Fibroblast of lung (primary cell): ENCODE data around the gene MESP1. TPM values are rescaled to one million over a fixed set of nuclear protein-coding genes. Genes with fewer than 3 reads are reported as not detected.
A peak's percentile ranks its signal among the peaks of the same experiment; 100 is the strongest.

ENCODE experiments used
- DNase-seq, 2 donors: peaks; one replicate each; pipeline versions ENCODE4 v3.0.0 to v3.0.0-alpha.2; 2010; ENCODE audit warnings: low read depth in 2 of 2
- H2AFZ ChIP-seq: 2 replicates; pipeline ENCODE4 v1.5.1; 2012; ENCODE audit warnings: low read length, control low read depth, inconsistent platforms
- H3K27ac ChIP-seq: 2 replicates; pipeline ENCODE4 v1.5.1; 2011; ENCODE audit warnings: low read length, control low read depth; ENCODE audit not compliant: insufficient read depth
- H3K27me3 ChIP-seq: 2 replicates; pipeline ENCODE4 v1.5.1; 2011; ENCODE audit warnings: mild to moderate bottlenecking, low read length; ENCODE audit not compliant: control insufficient read depth, insufficient read depth
- H3K36me3 ChIP-seq: 2 replicates; pipeline ENCODE4 v1.5.1; 2011; ENCODE audit warnings: low read length; ENCODE audit not compliant: control insufficient read depth, insufficient read depth
- H3K4me1 ChIP-seq: 2 replicates; pipeline ENCODE4 v1.5.1; 2011; ENCODE audit warnings: low read length; ENCODE audit not compliant: control insufficient read depth, insufficient read depth; ENCODE audit errors: extremely low read depth
- H3K4me2 ChIP-seq: 2 replicates; pipeline ENCODE4 v1.5.1; 2011; ENCODE audit warnings: low read length, control low read depth; ENCODE audit not compliant: insufficient read depth; ENCODE audit errors: extremely low read depth
- H3K4me3 ChIP-seq, 4 experiments: fragments of 200-600 bp in 1 of 4; sonication (generic) in 1 of 4; replicated peaks in 1 of 4; 2 replicates each; pipeline ENCODE4 v1.5.1; 2011 to 2016; ENCODE audit warnings: low read length in 4 of 4, low read depth in 3 of 4, mild to moderate bottlenecking in 3 of 4, control low read depth in 2 of 4, inconsistent platforms in 1 of 4, mixed read lengths in 1 of 4; ENCODE audit not compliant: insufficient read depth in 1 of 4; ENCODE audit errors: control extremely low read depth in 1 of 4
- H3K79me2 ChIP-seq: 2 replicates; pipeline ENCODE4 v1.5.1; 2012; ENCODE audit warnings: mild to moderate bottlenecking, low read length, inconsistent platforms; ENCODE audit not compliant: control insufficient read depth, insufficient read depth
- H3K9ac ChIP-seq: 2 replicates; pipeline ENCODE4 v1.5.1; 2011; ENCODE audit warnings: mild to moderate bottlenecking, low read length, control low read depth; ENCODE audit not compliant: insufficient read depth
- H3K9me3 ChIP-seq: 2 replicates; pipeline ENCODE4 v1.5.1; 2012; ENCODE audit warnings: low read depth, low read length; ENCODE audit not compliant: control insufficient read depth, insufficient read depth
- H4K20me1 ChIP-seq: 2 replicates; pipeline ENCODE4 v1.5.1; 2011; ENCODE audit warnings: low read length; ENCODE audit not compliant: control insufficient read depth, insufficient read depth; ENCODE audit errors: extremely low read depth
- EZH2 ChIP-seq: IDR thresholded peaks from 2 replicates; pipeline ENCODE4 v1.5.1; 2012; ENCODE audit warnings: low read length, control low read depth, mild to moderate bottlenecking; ENCODE audit errors: missing control alignments
- polyA plus RNA-seq, 2 donors: library from polyadenylated mRNA; depleted of rRNA in 1 of 2; stranded (reverse) in 1 of 2; unstranded in 1 of 2; fragments of >200 nt; gene quantifications; 2 replicates each; pipeline ENCODE4 v1.2.1, GENCODE V29; 2011 to 2012; ENCODE audit warnings: missing spikeins in 1 of 2
- total RNA-seq: library from RNA; depleted of rRNA; stranded (reverse); fragments of >200 nt; gene quantifications from 2 replicates; pipeline ENCODE4 v1.2.1, GENCODE V29; 2014
- TF ChIP-seq, protein P1 (sequence below), 2 donors: IDR thresholded peaks in 1 of 2; conservative IDR thresholded peaks in 1 of 2; 1 replicate in 1 of 2; 2 replicates in 1 of 2; pipeline ENCODE4 v1.5.1; 2011 to 2012; ENCODE audit warnings: low read length in 2 of 2, control low read depth in 1 of 2, inconsistent platforms in 1 of 2, low read depth in 1 of 2, mild to moderate bottlenecking in 1 of 2

Gene MESP1
- total and polyA plus RNA-seq, 2 donors (not counting 1 experiment from before 2014, with no cell fraction given), result 1.3 TPM; not detected in 1

DNA sequence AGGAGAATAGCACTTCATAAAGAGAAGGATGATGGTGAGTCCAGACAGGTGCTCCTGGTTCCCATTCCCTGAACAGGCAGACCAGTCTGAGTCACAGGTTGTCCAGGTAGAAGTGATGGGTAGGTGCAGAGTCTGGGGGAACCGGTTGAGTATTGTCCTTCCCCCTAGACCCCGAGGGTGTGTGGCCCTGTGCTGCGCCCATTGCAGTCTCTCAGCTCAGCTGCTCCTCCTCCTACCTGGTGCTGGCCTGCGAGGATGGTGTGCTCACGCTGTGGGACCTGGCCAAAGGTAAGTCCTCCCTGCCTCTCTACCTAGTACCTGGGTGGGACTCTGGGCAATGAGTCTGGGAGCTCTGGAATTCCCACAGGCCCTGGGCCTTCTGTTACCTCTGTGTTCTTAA, 19.8 kb downstream of the MESP1 start:
- peaks cover 39% of the 10 kb centered on the region for H3K27me3 ChIP-seq
- no peaks in the 10 kb centered on the region for H3K4me1 ChIP-seq
- no peak for DNase-seq
- no peak overlapping the region for H3K4me3 ChIP-seq
- TF ChIP-seq, protein P1, sequence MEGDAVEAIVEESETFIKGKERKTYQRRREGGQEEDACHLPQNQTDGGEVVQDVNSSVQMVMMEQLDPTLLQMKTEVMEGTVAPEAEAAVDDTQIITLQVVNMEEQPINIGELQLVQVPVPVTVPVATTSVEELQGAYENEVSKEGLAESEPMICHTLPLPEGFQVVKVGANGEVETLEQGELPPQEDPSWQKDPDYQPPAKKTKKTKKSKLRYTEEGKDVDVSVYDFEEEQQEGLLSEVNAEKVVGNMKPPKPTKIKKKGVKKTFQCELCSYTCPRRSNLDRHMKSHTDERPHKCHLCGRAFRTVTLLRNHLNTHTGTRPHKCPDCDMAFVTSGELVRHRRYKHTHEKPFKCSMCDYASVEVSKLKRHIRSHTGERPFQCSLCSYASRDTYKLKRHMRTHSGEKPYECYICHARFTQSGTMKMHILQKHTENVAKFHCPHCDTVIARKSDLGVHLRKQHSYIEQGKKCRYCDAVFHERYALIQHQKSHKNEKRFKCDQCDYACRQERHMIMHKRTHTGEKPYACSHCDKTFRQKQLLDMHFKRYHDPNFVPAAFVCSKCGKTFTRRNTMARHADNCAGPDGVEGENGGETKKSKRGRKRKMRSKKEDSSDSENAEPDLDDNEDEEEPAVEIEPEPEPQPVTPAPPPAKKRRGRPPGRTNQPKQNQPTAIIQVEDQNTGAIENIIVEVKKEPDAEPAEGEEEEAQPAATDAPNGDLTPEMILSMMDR (conservative IDR thresholded peaks at IDR 0.05 in 1 of 2, IDR thresholded peaks at IDR 0.05 in 1 of 2; ENCODE audit: low read depth in 1 of 2, low read length in 2 of 2), result no peak
- H2AFZ ChIP-seq, result no peak overlapping the region
- H3K4me2 ChIP-seq, result no peak overlapping the region
- H3K9me3 ChIP-seq, result no peaks in the 10 kb centered on the region
- H3K36me3 ChIP-seq, result no peaks in the 10 kb centered on the region
- no peaks in the 10 kb centered on the region for H3K79me2 ChIP-seq
- H4K20me1 ChIP-seq, result no peaks in the 10 kb centered on the region
- no peak overlapping the region for H3K9ac ChIP-seq
- no peak overlapping the region for H3K27ac ChIP-seq

DNA sequence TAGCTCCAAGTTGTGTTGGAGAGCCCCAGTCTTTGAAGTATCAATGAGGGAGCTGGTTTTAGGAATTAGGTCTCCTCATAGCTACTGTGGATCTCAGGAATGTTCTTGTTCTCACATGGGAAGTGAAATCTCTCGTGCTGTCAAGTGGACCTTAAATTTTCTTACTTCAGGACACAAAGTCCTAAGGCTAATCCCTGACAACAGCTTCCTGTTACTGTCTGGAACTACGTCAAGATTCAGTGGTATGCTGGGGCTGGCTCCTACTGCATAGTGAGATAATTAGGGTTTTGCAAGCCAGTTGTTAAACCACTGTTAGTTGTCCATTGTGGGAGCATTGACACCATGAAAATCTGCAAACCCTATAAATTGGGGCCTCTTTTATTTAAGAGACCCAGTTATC, 22.8 kb downstream of the MESP1 start:
- H3K27ac ChIP-seq, result no peak overlapping the region
- no peak overlapping the region for H3K4me2 ChIP-seq
- no peaks in the 10 kb centered on the region for H3K79me2 ChIP-seq
- no peak overlapping the region for H2AFZ ChIP-seq
- no peaks in the 10 kb centered on the region for H4K20me1 ChIP-seq
- H3K4me3 ChIP-seq, result no peak overlapping the region
- H3K9ac ChIP-seq, result no peak overlapping the region
- TF ChIP-seq, protein P1 (conservative IDR thresholded peaks at IDR 0.05 in 1 of 2, IDR thresholded peaks at IDR 0.05 in 1 of 2; ENCODE audit: low read depth in 1 of 2, low read length in 2 of 2), result no peak
- TF ChIP-seq EZH2, result no peak
- peak; percentile 14 to 17 for DNase-seq
- no peaks in the 10 kb centered on the region for H3K9me3 ChIP-seq
- peaks cover 19% of the 10 kb centered on the region for H3K27me3 ChIP-seq
- H3K4me1 ChIP-seq, result no peaks in the 10 kb centered on the region
- H3K36me3 ChIP-seq, result no peaks in the 10 kb centered on the region

DNA sequence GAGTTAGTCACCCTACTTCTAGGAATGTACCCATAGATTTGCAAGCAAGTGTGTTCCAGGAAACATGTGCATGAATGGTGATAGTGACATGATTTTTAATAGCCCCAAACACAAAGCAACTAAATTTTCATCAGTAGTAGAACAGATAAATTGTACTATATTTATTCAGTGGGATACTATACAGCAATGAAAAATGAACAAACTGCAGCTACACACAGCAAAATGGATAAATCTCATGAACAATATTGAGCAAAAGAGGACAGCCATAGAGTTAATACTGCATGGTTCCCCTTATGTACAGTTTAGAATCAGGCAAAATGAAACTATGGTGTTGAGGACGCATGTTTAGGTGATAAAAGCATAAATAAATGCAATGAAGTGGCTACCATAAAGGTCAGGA, 26.0 kb downstream of the MESP1 start:
- Histone ChIP-seq H3K27me3 (peaks cover 19% of the 10 kb centered on the region), H3K9me3 (no peaks in the 10 kb centered on the region), H3K9ac (no peak overlapping the region), H3K4me2 (no peak overlapping the region), H2AFZ (no peak overlapping the region), H3K4me3 (no peak overlapping the region), H3K4me1 (no peaks in the 10 kb centered on the region), H3K27ac (no peak overlapping the region), H4K20me1 (no peaks in the 10 kb centered on the region), H3K36me3 (no peaks in the 10 kb centered on the region), H3K79me2 (no peaks in the 10 kb centered on the region)
- no peak for DNase-seq
- TF ChIP-seq, protein P1 (conservative IDR thresholded peaks at IDR 0.05 in 1 of 2, IDR thresholded peaks at IDR 0.05 in 1 of 2; ENCODE audit: low read depth in 1 of 2, low read length in 2 of 2), result no peak
- no peak for TF ChIP-seq EZH2
